HG02588 (cell line): ENCODE measurements around the gene ZBTB5.

ENCODE experiments used
- ATAC-seq: cut with Tn5 transposase; IDR thresholded peaks from one replicate; pipeline ENCODE4 v1.9.1; 2021; ENCODE audit warnings: mild to moderate bottlenecking, moderate library complexity; ENCODE audit not compliant: unreplicated experiment

Gene ZBTB5

GRCh38 chr9:37453827-37454226 lies 11.4 kb downstream of the ZBTB5 start:
- no peak for ATAC-seq

- ATAC-seq: no peak
These were observed 12.6 kb downstream of the ZBTB5 start for GRCh38 chr9:37452611-37453010.

GRCh38 chr9:37451628-37452027 lies 13.6 kb downstream of the ZBTB5 start:
- no peak for ATAC-seq

DNA sequence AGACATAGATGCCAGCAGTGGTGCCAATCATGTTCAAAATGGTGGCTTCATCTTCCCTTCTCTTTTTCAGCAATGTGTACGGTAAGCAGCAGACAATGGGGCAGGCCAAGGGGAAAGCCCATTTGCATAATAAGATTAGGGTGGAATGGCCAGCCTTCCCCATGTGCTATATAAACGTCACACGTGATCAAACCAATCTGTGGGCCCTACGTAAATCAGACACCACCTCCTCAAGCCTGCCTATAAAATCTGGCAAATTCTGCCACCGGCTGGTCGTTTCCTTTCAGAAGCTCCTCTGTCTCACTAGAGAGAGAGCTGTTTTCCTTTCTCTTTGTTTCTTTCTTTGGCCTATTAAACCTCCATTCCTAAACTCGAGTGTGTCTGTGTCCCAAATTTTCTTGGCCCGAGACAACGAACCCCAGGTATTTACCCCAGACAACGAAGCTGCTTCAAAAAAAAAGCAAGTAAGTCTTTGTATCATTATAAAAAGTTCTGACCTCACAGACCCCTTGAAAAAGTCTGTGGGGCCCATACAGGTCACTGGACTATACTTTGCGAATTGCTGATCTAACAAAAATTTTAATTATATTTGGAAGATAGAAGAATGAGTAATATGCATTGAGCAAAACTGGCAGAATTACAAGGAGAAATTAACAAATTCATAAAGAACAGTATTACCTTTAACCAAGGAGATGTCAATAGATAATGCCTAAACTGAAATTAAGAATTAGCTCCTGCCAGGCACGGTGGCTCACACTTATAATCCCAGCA lies 15.2 kb downstream of the ZBTB5 start:
- ATAC-seq: no peak

GRCh38 chr9:37447111-37447510 lies 18.1 kb downstream of the ZBTB5 start:
- no peak for ATAC-seq

DNA sequence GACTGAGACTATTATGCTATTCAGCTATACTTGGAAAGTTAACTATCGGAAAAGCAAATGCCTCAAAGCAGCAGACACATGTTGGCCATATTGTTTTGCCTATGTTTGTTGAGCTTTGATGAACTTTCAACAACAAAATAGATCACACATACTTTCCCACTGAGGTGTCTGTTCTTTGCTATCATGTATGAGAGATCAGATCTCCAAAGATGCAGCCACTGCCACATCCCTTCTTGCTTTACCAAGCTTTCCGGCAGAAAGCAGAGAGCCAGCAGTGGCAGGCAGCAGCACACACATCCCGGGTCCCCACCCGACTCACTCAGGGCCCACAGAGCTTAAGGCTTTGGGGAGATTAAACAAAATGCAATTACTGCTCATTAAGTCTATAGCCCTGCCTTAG lies 18.8 kb downstream of the ZBTB5 start:
- no peak for ATAC-seq

DNA sequence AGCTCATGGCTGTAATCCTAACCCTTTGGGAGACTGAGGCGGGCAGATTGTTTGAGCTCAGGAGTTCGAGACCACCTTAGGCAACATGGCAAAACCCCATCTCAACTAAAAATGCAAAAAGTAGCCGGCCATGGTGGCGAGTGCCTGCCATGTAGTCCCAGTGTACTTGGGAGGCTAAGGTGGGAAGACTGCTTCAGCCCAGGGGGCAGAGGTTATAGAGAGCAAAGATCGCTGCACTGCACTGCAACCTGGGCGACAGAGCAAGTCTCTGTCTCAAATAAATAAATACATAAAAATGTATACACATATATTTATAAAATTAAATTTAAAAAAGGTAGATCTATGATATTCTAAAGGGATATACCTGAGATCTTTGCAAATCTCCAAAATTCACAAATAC lies 19.4 kb downstream of the ZBTB5 start:
- ATAC-seq: no peak

DNA sequence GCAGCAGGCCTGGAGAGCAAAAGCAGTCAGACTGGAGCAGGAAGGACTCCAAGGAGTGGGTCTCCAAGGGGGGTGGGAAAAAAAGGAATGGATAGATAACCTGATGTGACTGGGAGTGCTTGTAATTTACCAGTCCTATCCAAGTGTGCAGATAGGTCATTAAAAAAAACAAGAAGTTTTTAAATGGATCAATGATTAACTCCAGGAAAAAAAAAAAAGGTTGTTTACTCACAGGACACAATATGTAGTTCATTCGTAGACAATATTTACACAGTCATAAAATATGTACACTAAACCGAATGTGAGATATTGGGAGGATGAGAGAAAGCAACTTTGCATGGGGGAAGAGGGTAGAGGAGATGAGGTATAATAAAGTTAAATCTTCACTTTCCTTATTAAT lies 20.4 kb downstream of the ZBTB5 start:
- no peak for ATAC-seq

- ATAC-seq: no peak
These were observed 21.7 kb downstream of the ZBTB5 start for GRCh38 chr9:37443566-37443965.

DNA sequence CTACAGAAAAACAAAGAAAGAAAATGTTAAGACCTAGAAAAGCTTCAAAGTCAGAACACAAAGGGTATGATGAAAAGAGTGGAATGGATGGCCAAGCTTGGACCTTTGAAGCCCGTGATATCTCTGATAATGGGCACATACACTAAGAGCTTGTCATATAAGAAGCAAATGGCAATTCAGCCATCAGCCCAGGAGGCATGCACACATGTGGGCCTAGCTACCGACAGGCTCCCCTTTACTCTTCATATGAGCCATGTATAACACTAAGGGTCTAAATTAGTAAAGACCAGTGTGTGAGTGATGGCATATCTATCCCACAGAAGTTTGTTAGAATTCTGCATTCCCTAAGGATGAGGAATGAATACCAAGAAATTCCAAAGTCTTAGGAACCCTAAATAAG lies 22.7 kb downstream of the ZBTB5 start:
- ATAC-seq: no peak

DNA sequence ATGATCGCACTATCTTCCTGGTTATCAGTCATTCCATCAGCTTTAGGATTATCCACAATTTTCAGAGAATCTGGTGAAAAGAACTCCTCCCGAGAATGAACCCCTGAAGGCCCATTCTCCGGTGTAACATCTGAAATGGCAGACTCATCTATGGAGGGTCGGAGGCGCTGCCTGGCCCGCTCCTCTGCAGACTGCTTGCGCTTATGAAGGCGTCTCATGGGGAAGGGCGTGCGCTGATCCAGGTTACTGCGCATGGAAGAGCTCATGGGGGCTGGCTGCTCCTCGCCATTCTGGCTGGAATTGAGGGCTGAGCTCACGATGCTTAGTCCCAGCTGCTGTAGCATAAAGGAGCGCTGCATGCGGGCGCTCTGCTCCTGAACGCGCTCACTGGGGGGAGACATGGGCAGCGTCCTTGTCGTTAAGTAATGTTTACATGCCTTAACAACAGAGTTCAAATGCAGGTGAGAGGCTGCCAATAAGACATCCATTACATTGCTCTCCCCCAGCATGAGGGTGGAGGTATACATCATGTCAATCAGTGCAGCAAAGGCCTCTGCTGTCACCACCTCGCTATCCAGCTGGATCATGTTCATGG lies 23.4 kb downstream of the ZBTB5 start:
- no peak for ATAC-seq

DNA sequence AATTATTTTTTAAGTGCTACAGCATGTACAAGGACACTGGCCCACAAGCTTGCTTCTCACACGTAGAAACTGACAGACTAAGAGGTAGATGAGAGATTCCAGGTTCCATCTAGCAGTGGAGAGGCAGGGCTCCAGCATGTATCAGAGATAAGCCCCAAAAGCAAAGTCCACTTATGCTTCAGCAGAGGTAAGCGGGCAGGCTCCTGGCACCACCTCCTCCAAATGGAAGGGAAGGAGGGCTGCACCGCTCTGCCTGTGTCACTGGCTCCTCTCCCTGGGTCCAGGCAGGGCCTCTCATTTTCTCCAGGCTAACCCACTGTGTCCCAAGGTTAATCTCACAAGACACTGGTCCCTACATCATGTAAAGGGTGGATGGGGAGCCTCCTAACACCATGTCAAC lies 26.9 kb downstream of the ZBTB5 start:
- ATAC-seq: no peak

DNA sequence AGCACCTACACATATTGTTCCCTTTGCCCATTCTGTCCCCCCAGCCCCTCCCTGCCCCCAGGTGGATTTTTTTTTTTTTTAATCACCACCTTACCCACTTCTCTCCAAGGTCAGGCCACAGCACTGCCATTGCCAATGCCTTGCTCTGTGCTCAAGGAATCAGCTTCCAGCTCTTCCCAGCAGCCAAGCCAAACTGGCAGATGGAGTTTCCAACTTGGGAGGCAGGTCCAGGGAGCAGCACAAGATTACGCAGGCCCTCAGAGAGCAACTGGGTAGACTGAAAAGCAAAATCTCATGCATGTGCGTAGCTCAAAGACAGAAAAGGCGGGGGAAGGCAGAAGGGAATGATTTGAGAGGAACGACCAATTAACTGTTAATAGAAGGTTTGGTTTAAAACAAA lies 27.6 kb downstream of the ZBTB5 start:
- no peak for ATAC-seq

GRCh38 chr9:37437010-37437409 lies 28.2 kb downstream of the ZBTB5 start:
- no peak for ATAC-seq

GRCh38 chr9:37436540-37436939 lies 28.7 kb downstream of the ZBTB5 start:
- no peak for ATAC-seq

DNA sequence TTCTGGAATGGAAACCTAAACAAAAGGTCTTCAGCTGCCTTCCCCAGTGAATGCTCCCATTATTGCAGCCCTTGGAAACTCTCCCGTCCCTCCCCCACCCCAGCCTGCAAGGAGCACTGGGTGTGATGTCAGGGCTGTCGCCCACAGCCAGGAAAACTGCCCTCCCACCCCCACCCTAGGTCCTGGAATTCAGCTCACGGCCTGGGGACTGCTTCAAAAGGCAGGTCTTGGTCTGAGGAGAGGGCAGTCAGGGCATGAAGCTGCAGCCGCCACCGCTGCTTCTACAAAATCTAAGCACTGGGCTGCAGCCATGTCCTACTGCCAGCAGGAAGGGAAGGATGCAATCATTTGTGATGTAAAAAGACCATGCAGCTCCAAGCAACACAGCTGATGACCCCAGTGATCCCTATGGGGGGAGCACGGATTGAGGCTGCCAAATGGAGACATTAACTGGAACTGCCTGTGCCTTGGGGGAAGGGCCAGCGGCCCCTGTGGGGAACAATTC lies 31.3 kb downstream of the ZBTB5 start:
- ATAC-seq: no peak

GRCh38 chr9:37432020-37432419 lies 33.2 kb downstream of the ZBTB5 start:
- no peak for ATAC-seq

DNA sequence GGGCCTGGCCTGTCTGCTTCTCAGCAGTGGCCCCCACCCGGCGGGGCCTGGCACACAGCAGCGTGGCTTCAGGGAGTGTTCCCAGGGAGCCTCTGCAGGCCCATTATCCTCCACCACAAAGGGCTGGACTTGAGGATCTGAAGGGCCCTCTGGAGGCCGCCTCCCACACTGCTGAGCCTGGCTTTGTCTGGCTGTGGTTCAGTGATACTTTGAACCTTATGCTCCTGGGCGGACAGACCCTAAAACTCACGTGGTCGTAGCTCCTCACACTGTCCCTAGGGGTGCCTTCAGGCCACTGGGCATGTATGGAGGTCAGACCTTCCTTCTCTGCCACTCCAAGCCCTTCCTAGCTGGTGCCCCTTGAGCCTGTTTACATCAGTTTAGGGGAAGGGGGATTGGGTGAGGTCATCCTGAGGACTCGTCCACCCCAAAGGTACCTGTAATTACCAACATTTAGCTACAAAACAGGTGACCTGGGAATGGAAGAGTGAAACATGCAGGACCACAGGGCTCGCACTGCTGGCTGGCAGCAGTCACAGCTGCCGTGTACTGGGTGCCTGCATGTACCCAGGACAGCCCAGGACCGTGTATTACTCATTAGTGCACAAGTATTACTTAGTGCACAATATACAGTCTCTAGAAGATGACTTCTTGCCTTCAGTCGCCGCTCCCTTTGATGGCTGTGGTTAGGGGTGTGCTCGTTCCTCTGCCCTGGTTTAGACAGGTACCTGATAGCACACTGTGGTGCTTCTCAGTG lies 34.2 kb downstream of the ZBTB5 start:
- ATAC-seq: no peak

DNA sequence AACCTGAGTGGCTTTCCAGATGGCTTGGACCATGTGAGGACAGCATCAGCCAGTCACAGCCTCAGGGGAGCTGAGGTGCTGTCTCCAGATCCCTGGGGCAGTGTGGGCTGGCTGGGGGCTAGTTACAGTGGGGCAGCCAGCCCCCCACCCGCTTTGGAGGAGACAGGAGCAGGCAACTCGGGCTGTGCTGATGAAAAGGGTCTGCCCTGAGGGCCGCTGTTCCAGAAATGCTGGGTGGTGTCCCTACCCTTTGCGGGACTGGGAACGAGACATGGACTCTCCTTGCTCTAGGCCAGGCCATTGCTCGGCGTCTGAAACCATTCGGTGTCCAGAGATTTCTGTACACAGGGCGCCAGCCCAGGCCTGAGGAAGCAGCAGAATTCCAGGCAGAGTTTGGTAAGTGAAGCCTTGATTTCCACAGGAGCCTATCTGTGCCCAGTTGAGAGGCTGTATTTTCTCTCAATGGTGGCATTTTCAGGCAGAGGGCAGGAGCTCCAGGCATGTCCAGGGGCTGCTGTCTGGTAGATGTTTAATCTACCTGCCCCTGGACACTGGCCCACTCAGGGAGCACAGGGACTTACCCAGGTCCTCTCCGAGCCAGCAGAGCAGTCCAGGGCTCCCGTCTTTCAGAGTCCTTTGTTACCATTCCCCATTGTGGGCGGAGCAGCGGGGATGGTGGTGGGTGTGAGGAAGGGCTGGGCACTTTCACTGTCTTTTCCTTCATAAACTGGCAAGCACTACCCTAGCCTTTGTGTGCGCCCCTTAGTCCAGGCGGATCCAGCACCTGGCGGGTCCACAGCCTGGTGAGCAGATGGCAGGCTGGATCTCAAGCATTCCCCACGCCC lies 35.6 kb downstream of the ZBTB5 start:
- ATAC-seq: no peak

GRCh38 chr9:37428345-37428744 lies 36.9 kb downstream of the ZBTB5 start:
- ATAC-seq: no peak

DNA sequence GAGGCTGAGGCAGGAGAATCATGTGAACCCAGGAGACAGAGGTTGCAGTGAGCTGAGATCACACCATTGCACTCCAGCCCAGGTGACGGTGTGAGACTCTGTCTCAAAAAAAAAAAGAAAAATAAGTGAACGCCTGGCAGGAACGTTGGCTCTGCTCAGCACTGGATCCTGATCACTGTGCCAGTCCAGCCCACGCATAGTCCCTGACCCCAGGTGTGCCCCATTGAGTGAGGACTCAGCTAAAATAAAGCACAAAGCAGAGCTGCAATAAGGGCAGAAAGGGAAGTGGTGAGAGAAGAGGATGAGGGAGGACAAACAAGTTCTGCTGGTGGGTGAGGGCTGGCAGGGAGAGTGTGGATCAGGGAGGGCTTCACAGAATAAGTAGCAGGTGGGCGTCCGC lies 38.4 kb downstream of the ZBTB5 start:
- ATAC-seq: no peak
